Pancreas (tissue), 10 donors: Measurements from ENCODE around the gene COX7A1. TPM values are rescaled to one million over a fixed set of nuclear protein-coding genes. Genes with fewer than 3 reads are reported as not detected.

Experiments
- ATAC-seq, 4 donors: fragments of 200-7000 bp; cut with Tn5 transposase; one replicate each; pipeline versions ENCODE4 v1.8.0 to v1.9.1; 2020; ENCODE audit warnings: mild to moderate bottlenecking in 4 of 4, moderate library complexity in 4 of 4
- DNase-seq, 6 donors: peaks; one replicate each; pipeline ENCODE4 v3.0.0-alpha.2; 2020
- FAIRE-seq: peaks from 2 replicates; lab custom pipeline; 2012; peaks lifted over from hg19 to GRCh38; lab: Jason Lieb, UNC
- H3K27ac ChIP-seq, 4 donors: fragments of 200-600 bp; sonication (generic); 1 replicate in 3 of 4; 2 replicates in 1 of 4; pipeline versions ENCODE4 v1.5.0 to v1.8.0; 2020
- H3K27me3 ChIP-seq, 4 donors: fragments of 200-600 bp; one replicate each; pipeline ENCODE4 v1.8.0; 2021
- H3K36me3 ChIP-seq, 3 donors: fragments of 200-600 bp; sonication (generic) in 1 of 3; one replicate each; pipeline versions ENCODE4 v1.5.0 to v1.8.0; 2020 to 2021
- H3K4me1 ChIP-seq, 3 donors: fragments of 200-600 bp; one replicate each; pipeline ENCODE4 v1.8.0; 2021
- H3K4me3 ChIP-seq, 4 donors: fragments of 200-600 bp; sonication (generic) in 2 of 4; one replicate each; pipeline versions ENCODE4 v1.5.0 to v1.8.0; 2020 to 2021
- H3K9me3 ChIP-seq, 4 donors: fragments of 200-600 bp; one replicate each; pipeline ENCODE4 v1.8.0; 2021
- CTCF ChIP-seq, 4 donors: fragments of 200-600 bp; sonication (generic) in 3 of 4; IDR thresholded peaks; one replicate each; pipeline versions ENCODE4 v1.5.0 to v1.8.0; 2021; ENCODE audit warnings: antibody characterized with exemption in 4 of 4
- WGBS, 2 donors: extraction: QIAGEN DNeasy Blood & Tissue Kit; methylation state at CpG; one replicate each; pipeline ENCODE4 v1.1.7; 2013; 5-methylcytosine and 5-hydroxymethylcytosine counted together
- intact Hi-C, 3 donors: fragments of 100-400 bp; cut with DNase I; formaldehyde crosslinking; loops; one replicate each; pipeline versions ENCODE4 v1.11.1 to v1.14.2; 2022
- polyA plus RNA-seq, 2 donors: library from polyadenylated mRNA; stranded (reverse); fragments of 200-250 nt; gene quantifications; one replicate each; pipeline ENCODE4 v1.2.3, GENCODE V29; 2013
- total RNA-seq, 6 donors: library from RNA; stranded (reverse); fragmentation: NEBNext Ultra II Directional in 4 of 6; extraction: Animal tissue kit (Norgen Biotek cat#: 25700) in 4 of 6; gene quantifications; one replicate each; pipeline versions ENCODE4 v1.2.1 to v1.2.4, GENCODE V29; 2021 to 2023
- donor health status: healthy with polysubstance abuse.
- donor health status: DM: no; HTN: no; CAD: no; lungs with moderate emphysema.
- donor health status: DM: no; HTN: no; CAD: no.
- donor health status: control.
- donor health status: control.
- donor health status: Bipolar disorder and iron deficiency.
- donor health status: DM: yes; HTN: yes; CAD: no.
- donor health status: DM: no; HTN: no; CAD: no.
- donor health status: DM: no; HTN: no; CAD: no.
- donor health status: DM: yes; HTN: yes; CAD: no.

The COX7A1 gene
- total and polyA plus RNA-seq, 8 donors, result 4.1 to 31.0 (median 15.1) TPM

- FAIRE-seq, result no peak
- ATAC-seq, result no peak
- Histone ChIP-seq H3K36me3 (peaks cover 4 to 55% (median 13%) of the 10 kb centered on the region in 3 donors), H3K27me3 (no peaks in the 10 kb centered on the region), H3K4me1 (peaks cover 0 to 7% (median 0%) of the 10 kb centered on the region in 3 donors), H3K27ac (no peak overlapping the region), H3K4me3 (no peak overlapping the region), H3K9me3 (no peaks in the 10 kb centered on the region)
- no peak for TF ChIP-seq CTCF (IDR thresholded peaks at IDR 0.05)
- WGBS, 2 donors, result 96 to 97% methylated on average over 6 of the region's 6 CpGs
- intact Hi-C loops, result no loop called here
- DNase-seq, result no peak
Observed at GRCh38 chr19:36144624-36145023, 7.6 kb downstream of the COX7A1 start.

- peaks cover 4 to 42% (median 11%) of the 10 kb centered on the region in 3 donors for H3K36me3 ChIP-seq
- WGBS, 2 donors, result 92 to 95% methylated on average over 9 of the region's 9 CpGs
- no peak for DNase-seq
- H3K4me3 ChIP-seq, result no peak overlapping the region
- no peaks in the 10 kb centered on the region for H3K9me3 ChIP-seq
- H3K27me3 ChIP-seq, result no peaks in the 10 kb centered on the region
- no peak for FAIRE-seq
- ATAC-seq, result no peak
- intact Hi-C loops, result no loop called here
- H3K27ac ChIP-seq, result no peak overlapping the region
- H3K4me1 ChIP-seq, result peaks cover 0 to 10% (median 0%) of the 10 kb centered on the region in 3 donors
- TF ChIP-seq CTCF (IDR thresholded peaks at IDR 0.05), result no peak
Observed at GRCh38 chr19:36142496-36142895, 9.8 kb downstream of the COX7A1 start.

GRCh38 chr19:36142046-36142445 lies 10.2 kb downstream of the COX7A1 start:
- TF ChIP-seq CTCF (IDR thresholded peaks at IDR 0.05), result no peak
- FAIRE-seq, result no peak
- no peaks in the 10 kb centered on the region for H3K27me3 ChIP-seq
- ATAC-seq, result no peak
- H3K4me3 ChIP-seq, result no peak overlapping the region
- peaks cover 4 to 38% (median 11%) of the 10 kb centered on the region in 3 donors for H3K36me3 ChIP-seq
- H3K4me1 ChIP-seq, result peaks cover 0 to 15% (median 0%) of the 10 kb centered on the region in 3 donors
- H3K9me3 ChIP-seq, result no peaks in the 10 kb centered on the region
- 96 to 100% methylated on average over 5 to 14 of the region's 14 CpGs for WGBS, 2 donors
- H3K27ac ChIP-seq, result no peak overlapping the region
- peak in 2 of 6 donors; percentile 40 to 45 for DNase-seq
- intact Hi-C loops, result no loop called here

- Histone ChIP-seq H3K9me3 (no peaks in the 10 kb centered on the region), H3K36me3 (peaks cover 4 to 30% (median 11%) of the 10 kb centered on the region in 3 donors), H3K27ac (peak overlapping the region; percentile 86 to 97 (median 96)), H3K4me1 (peaks cover 0 to 18% (median 0%) of the 10 kb centered on the region in 3 donors), H3K27me3 (no peaks in the 10 kb centered on the region), H3K4me3 (peak overlapping the region; percentile 68 to 95 (median 80))
- 22 to 24% methylated on average over 42 of the region's 42 CpGs for WGBS, 2 donors
- ATAC-seq (peak; percentile 65 to 82 (median 69)), FAIRE-seq (no peak), DNase-seq (peak; percentile 74 to 93 (median 92))
- intact Hi-C loops, result no loop called here
- no peak for TF ChIP-seq CTCF (IDR thresholded peaks at IDR 0.05)
Observed at GRCh38 chr19:36141039-36141927, 11.0 kb downstream of the COX7A1 start.
